Endothelial cell of umbilical vein (primary cell): ENCODE data around the gene HES3. TPM values are rescaled to one million over a fixed set of nuclear protein-coding genes. Genes with fewer than 3 reads are reported as not detected.

Experiments
- BruUV-seq: library from RNA; stranded (reverse); fragments of 400-500 nt; replicated peaks from 2 replicates; lab custom pipeline; 2021; lab: Mats Ljungman, UMichigan
- CTCF ChIA-PET: fragments of 300-600, 350-600 bp; sonication (Branson Sonifier 250); formaldehyde crosslinking; loops from one replicate; lab custom pipeline; 2021; ENCODE audit warnings: antibody characterized with exemption, inconsistent platforms; lab: Charles Lee
- POLR2A ChIA-PET: fragments of 300-600, 350-600 bp; sonication (Branson Sonifier 250); formaldehyde crosslinking; loops from one replicate; lab custom pipeline; 2021; ENCODE audit warnings: antibody characterized with exemption, inconsistent platforms; lab: Charles Lee
- DNase-seq: peaks from one replicate; pipeline ENCODE4 v3.0.0-alpha.2; 2011; ENCODE audit warnings: low read depth, low spot score
- FAIRE-seq: peaks from 2 replicates; lab custom pipeline; 2011; peaks lifted over from hg19 to GRCh38; lab: Jason Lieb, UNC
- H2AFZ ChIP-seq: 2 replicates; pipeline ENCODE4 v1.6.0; 2012; ENCODE audit warnings: low read depth, low read length, control low read depth, inconsistent platforms
- H3K27ac ChIP-seq: 2 replicates; pipeline ENCODE4 v1.5.1; 2011; ENCODE audit warnings: low read depth, mild to moderate bottlenecking, control low read depth, low read length, moderate library complexity; ENCODE audit not compliant: insufficient read depth
- H3K27me3 ChIP-seq, 2 experiments: 2 replicates each; pipeline versions ENCODE4 v1.6.0 to v1.6.1; 2011; ENCODE audit warnings: low read length in 2 of 2, mixed read lengths in 1 of 2; ENCODE audit not compliant: control insufficient read depth in 2 of 2, insufficient read depth in 2 of 2
- H3K36me3 ChIP-seq, 2 experiments: 2 replicates in 1 of 2; 3 replicates in 1 of 2; pipeline ENCODE4 v1.5.1; 2011; ENCODE audit warnings: low read length in 2 of 2, mild to moderate bottlenecking in 1 of 2, moderate library complexity in 1 of 2; ENCODE audit not compliant: control insufficient read depth in 2 of 2, insufficient read depth in 2 of 2; ENCODE audit errors: extremely low read depth in 1 of 2
- H3K4me1 ChIP-seq: 3 replicates; pipeline ENCODE4 v1.5.1; 2011; ENCODE audit warnings: mild to moderate bottlenecking, low read length; ENCODE audit not compliant: control insufficient read depth, insufficient read depth; ENCODE audit errors: extremely low read depth
- H3K4me2 ChIP-seq: 2 replicates; pipeline ENCODE4 v1.6.1; 2011; ENCODE audit warnings: low read length, control low read depth, mixed read lengths; ENCODE audit not compliant: insufficient read depth
- H3K4me3 ChIP-seq, 3 experiments: fragments of 200-600 bp in 1 of 3; sonication (generic), shearing (Covaris generic) in 1 of 3; replicated peaks in 1 of 3; 2 replicates each; pipeline ENCODE4 v1.5.1; 2011 to 2016; ENCODE audit warnings: control low read depth in 3 of 3, low read length in 3 of 3, mild to moderate bottlenecking in 2 of 3, inconsistent platforms in 1 of 3, low read depth in 1 of 3, moderate library complexity in 1 of 3; ENCODE audit not compliant: insufficient read depth in 1 of 3
- H3K79me2 ChIP-seq: 2 replicates; pipeline ENCODE4 v1.6.0; 2012; ENCODE audit warnings: low read length, inconsistent platforms; ENCODE audit not compliant: control insufficient read depth, insufficient read depth
- H3K9ac ChIP-seq: replicated peaks from 2 replicates; pipeline ENCODE3; 2011; ENCODE audit warnings: low read length, control low read depth; ENCODE audit not compliant: insufficient read depth; ENCODE audit errors: extremely low read depth
- H3K9me1 ChIP-seq: replicated peaks from 3 replicates; pipeline ENCODE4 v1.6.0; 2011; ENCODE audit warnings: mild to moderate bottlenecking, low read length; ENCODE audit not compliant: control insufficient read depth, insufficient read depth; ENCODE audit errors: extremely low read depth
- H3K9me3 ChIP-seq: replicated peaks from 2 replicates; pipeline ENCODE4 v1.5.1; 2012; ENCODE audit warnings: low read length, inconsistent platforms; ENCODE audit not compliant: control insufficient read depth, insufficient read depth
- H4K20me1 ChIP-seq: replicated peaks from 2 replicates; pipeline ENCODE3; 2011; ENCODE audit warnings: mild to moderate bottlenecking, low read length; ENCODE audit not compliant: control insufficient read depth, insufficient read depth; ENCODE audit errors: extremely low read depth
- EZH2 ChIP-seq: IDR thresholded peaks from 2 replicates; pipeline ENCODE4 v1.6.1; 2012; ENCODE audit warnings: borderline replicate concordance, low read depth, mild to moderate bottlenecking, moderate library complexity, low read length, inconsistent platforms; ENCODE audit not compliant: severe bottlenecking
- FOS ChIP-seq: IDR thresholded peaks from 2 replicates; pipeline ENCODE4 v1.6.1; 2011; ENCODE audit warnings: mild to moderate bottlenecking, low read length, moderate library complexity, borderline replicate concordance; ENCODE audit not compliant: insufficient read depth
- GATA2 ChIP-seq: IDR thresholded peaks from 2 replicates; pipeline ENCODE4 v1.7.0; 2011; ENCODE audit warnings: low read depth, mild to moderate bottlenecking, moderate library complexity, mixed read lengths, low read length; ENCODE audit not compliant: insufficient read length, insufficient read depth
- JUN ChIP-seq: IDR thresholded peaks from 2 replicates; pipeline ENCODE4 v1.6.1; 2011; ENCODE audit warnings: borderline replicate concordance, low read depth; ENCODE audit not compliant: insufficient read length, insufficient read depth
- MYC ChIP-seq: IDR thresholded peaks from one replicate; pipeline ENCODE4 v1.6.1; 2011; ENCODE audit warnings: mild to moderate bottlenecking, low read depth, low read length
- POLR2A ChIP-seq: IDR thresholded peaks from 2 replicates; pipeline ENCODE4 v1.6.1; 2012; ENCODE audit warnings: low read depth, mild to moderate bottlenecking, control low read depth, low read length
- POLR2AphosphoS5 ChIP-seq: IDR thresholded peaks from 2 replicates; pipeline ENCODE4 v1.6.1; 2012; ENCODE audit warnings: low read depth, mild to moderate bottlenecking, control low read depth, low read length, moderate library complexity; ENCODE audit not compliant: insufficient read depth
- dilution Hi-C: fragments of 300-500 bp; cut with MboI; formaldehyde crosslinking; loops from one replicate; pipeline ENCODE4 v1.15.0; 2019; ENCODE audit warnings: low sequenced_read_pairs; ENCODE audit not compliant: extremely low pct_ligation_motif_present
- intact Hi-C: fragments of 100-400 bp; cut with micrococcal nuclease; formaldehyde crosslinking; loops from one replicate; pipeline ENCODE4 v1.10.0; 2022
- polyA plus RNA-seq, 4 experiments: library from polyadenylated mRNA; depleted of rRNA in 3 of 4; stranded (reverse) in 3 of 4; unstranded in 1 of 4; fragments of >200 nt; gene quantifications; 2 replicates each; pipeline versions ENCODE4 v1.2.1 to v1.2.3, GENCODE V29; 2011 to 2012; ENCODE audit warnings: missing spikeins in 1 of 4
- total RNA-seq: library from RNA; stranded (reverse); gene quantifications from 2 replicates; pipeline ENCODE4 v1.2.3, GENCODE V29; 2021
- TF ChIP-seq, protein P1 (sequence below), 2 donors: IDR thresholded peaks; 1 replicate in 1 of 2; 2 replicates in 1 of 2; pipeline ENCODE4 v1.5.1; 2011; ENCODE audit warnings: low read length in 2 of 2, mild to moderate bottlenecking in 2 of 2, moderate library complexity in 2 of 2, control low read depth in 1 of 2, inconsistent platforms in 1 of 2, low read depth in 1 of 2; ENCODE audit not compliant: insufficient read depth in 1 of 2; ENCODE audit errors: extremely low read depth in 1 of 2
- TF ChIP-seq, protein P2 (sequence below): IDR thresholded peaks from 2 replicates; pipeline ENCODE4 v1.6.1; 2011; ENCODE audit not compliant: insufficient read depth, insufficient read length

HES3 gene
- total and polyA plus RNA-seq, 2 donors (not counting 3 experiments of a cell fraction or from before 2014, with no cell fraction given): not detected

DNA sequence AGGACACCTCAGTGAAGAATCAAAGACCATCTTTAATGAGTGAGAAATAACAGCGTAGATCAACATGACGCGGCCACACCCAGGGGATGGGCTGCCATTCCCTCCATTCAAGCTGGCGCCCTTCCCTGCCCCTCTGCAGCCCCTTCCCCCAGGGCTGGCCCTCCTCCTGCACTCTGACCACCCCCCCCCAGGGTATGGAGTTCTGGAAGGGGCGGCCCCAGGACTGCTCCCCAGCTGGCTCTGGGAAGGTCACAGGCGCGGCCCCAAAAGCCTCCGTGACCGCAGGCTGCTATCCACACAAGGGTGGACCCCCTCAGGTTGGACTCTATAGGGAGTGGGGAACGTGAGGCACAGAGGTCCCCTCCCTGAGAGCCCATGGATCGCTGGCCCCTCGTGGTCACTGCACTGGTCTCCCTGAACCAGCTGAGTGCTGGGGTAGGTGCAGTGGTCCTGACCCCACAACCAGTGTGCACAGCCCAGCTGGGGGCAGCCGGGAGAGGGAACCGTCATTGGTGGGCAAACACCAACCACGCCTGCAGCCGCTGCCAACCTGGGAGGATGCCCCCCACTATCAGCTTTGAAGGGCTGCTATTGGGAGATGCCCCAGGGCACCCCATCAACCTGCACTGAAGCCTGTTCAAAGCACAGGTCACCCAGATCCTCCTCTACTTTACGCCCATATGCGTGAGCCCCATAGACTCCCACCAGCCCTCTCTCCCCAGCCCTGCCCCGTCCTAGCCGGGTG lies 33.0 kb downstream of the HES3 start:
- TF ChIP-seq EZH2: no peak
- TF ChIP-seq, protein P1, sequence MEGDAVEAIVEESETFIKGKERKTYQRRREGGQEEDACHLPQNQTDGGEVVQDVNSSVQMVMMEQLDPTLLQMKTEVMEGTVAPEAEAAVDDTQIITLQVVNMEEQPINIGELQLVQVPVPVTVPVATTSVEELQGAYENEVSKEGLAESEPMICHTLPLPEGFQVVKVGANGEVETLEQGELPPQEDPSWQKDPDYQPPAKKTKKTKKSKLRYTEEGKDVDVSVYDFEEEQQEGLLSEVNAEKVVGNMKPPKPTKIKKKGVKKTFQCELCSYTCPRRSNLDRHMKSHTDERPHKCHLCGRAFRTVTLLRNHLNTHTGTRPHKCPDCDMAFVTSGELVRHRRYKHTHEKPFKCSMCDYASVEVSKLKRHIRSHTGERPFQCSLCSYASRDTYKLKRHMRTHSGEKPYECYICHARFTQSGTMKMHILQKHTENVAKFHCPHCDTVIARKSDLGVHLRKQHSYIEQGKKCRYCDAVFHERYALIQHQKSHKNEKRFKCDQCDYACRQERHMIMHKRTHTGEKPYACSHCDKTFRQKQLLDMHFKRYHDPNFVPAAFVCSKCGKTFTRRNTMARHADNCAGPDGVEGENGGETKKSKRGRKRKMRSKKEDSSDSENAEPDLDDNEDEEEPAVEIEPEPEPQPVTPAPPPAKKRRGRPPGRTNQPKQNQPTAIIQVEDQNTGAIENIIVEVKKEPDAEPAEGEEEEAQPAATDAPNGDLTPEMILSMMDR (IDR thresholded peaks at IDR 0.05; ENCODE audit: extremely low read depth in 1 of 2, insufficient read depth in 1 of 2, low read depth in 1 of 2, low read length in 2 of 2): no peak
- Histone ChIP-seq H3K4me2 (no peak overlapping the region), H3K27ac (no peak overlapping the region), H3K9me1 (no peaks in the 10 kb centered on the region), H3K36me3 (no peaks in the 10 kb centered on the region), H3K9ac (no peak overlapping the region), H4K20me1 (no peaks in the 10 kb centered on the region), H3K4me3 (no peak overlapping the region), H3K27me3 (no peaks in the 10 kb centered on the region), H2AFZ (no peak overlapping the region), H3K4me1 (no peaks in the 10 kb centered on the region), H3K79me2 (no peaks in the 10 kb centered on the region), H3K9me3 (no peaks in the 10 kb centered on the region)
- POLR2A ChIA-PET: no interaction called here
- no TSS peak for BruUV-seq
- DNase-seq (no peak), FAIRE-seq (no peak)
- CTCF ChIA-PET: no interaction called here
- intact Hi-C loops: no loop called here
- dilution Hi-C loops: no loop called here

DNA sequence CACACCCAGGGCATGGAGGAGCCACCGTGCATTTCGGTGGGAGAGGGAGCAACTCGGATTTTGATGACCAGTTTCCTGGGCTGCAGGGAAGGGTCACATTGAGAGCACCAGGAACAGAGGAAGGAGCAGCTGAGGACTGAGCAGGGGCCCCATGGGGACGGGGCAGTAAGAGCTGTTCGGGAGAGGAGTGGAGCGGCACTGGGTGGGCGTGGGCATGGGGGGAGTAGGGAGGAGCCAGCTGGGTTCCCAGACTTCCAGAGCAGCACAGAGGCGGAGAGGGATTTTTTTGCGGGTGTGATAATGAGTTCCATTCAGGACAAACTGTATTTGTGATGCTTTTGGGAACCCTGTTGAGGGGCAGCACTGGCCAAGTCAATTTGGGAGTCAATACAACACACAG lies 34.3 kb downstream of the HES3 start:
- Histone ChIP-seq H3K9me1 (no peaks in the 10 kb centered on the region), H2AFZ (no peak overlapping the region), H3K9ac (no peak overlapping the region), H3K4me2 (no peak overlapping the region), H3K4me1 (no peaks in the 10 kb centered on the region), H3K4me3 (no peak overlapping the region), H4K20me1 (no peaks in the 10 kb centered on the region), H3K27ac (no peak overlapping the region), H3K27me3 (no peaks in the 10 kb centered on the region), H3K9me3 (no peaks in the 10 kb centered on the region), H3K79me2 (no peaks in the 10 kb centered on the region), H3K36me3 (no peaks in the 10 kb centered on the region)
- no TSS peak for BruUV-seq
- ChIA-PET CTCF (no interaction called here), POLR2A (no interaction called here)
- dilution Hi-C loops (no loop called here), intact Hi-C loops (no loop called here)
- no peak for FAIRE-seq
- TF ChIP-seq JUN (no peak), POLR2AphosphoS5 (no peak), FOS (no peak), POLR2A (no peak), EZH2 (no peak), GATA2 (no peak), MYC (no peak)
- TF ChIP-seq, protein P1 (IDR thresholded peaks at IDR 0.05; ENCODE audit: extremely low read depth in 1 of 2, insufficient read depth in 1 of 2, low read depth in 1 of 2, low read length in 2 of 2): no peak
- TF ChIP-seq, protein P2, sequence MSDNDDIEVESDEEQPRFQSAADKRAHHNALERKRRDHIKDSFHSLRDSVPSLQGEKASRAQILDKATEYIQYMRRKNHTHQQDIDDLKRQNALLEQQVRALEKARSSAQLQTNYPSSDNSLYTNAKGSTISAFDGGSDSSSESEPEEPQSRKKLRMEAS: no peak
- DNase-seq: no peak
